Measurements from ENCODE around the gene P2RY11. TPM values are rescaled to one million over a fixed set of nuclear protein-coding genes. Genes with fewer than 3 reads are reported as not detected.

P2RY11 gene
- total and polyA plus RNA-seq, 4 donors: 0.68 to 5.3 (median 3.7) TPM

GRCh38 chr19:10086591-10087192 is 24.8 kb upstream of the P2RY11 start:
- DNase-seq (ENCODE audit: low spot score): peak; percentile 58
- H3K4me1 ChIP-seq (ENCODE audit: control insufficient read depth in 4 of 4, insufficient read depth in 4 of 4, low read length in 3 of 4): peaks cover 10 to 44% (median 32%) of the 10 kb centered on the region in 4 donors
- H3K36me3 ChIP-seq (ENCODE audit: control insufficient read depth in 4 of 4, insufficient read depth in 3 of 4, low read depth in 1 of 4, low read length in 3 of 4): peaks cover 4 to 14% (median 12%) of the 10 kb centered on the region in 4 donors
- H3K27me3 ChIP-seq (ENCODE audit: control insufficient read depth in 4 of 4, insufficient read depth in 4 of 4, low read length in 3 of 4): no peaks in the 10 kb centered on the region
- H3K9me3 ChIP-seq (ENCODE audit: control insufficient read depth in 4 of 4, low read length in 3 of 4): no peaks in the 10 kb centered on the region
- WGBS: 4% methylated on average over 43 of the region's 43 CpGs
- H3K4me3 ChIP-seq (ENCODE audit: low read depth in 1 of 3, low read length in 3 of 3): peak overlapping the region; percentile 72 to 87 (median 83)
- H3K27ac ChIP-seq (ENCODE audit: low read depth in 1 of 2, low read length in 2 of 2): peak overlapping the region; percentile 95 to 97
- TF ChIP-seq ATF3 (IDR thresholded peaks at IDR 0.05) (no peak), CTCF (IDR thresholded peaks at IDR 0.05; ENCODE audit: low read depth, low read length, missing input control) (no peak), JUND (IDR thresholded peaks at IDR 0.05) (peak in 1 of 2 donors; percentile 26), FOXA2 (IDR thresholded peaks at IDR 0.05) (peak; percentile 11), ZBTB33 (IDR thresholded peaks at IDR 0.05) (no peak), REST (IDR thresholded peaks at IDR 0.05) (no peak), GABPA (IDR thresholded peaks at IDR 0.05 in 1 of 2, conservative IDR thresholded peaks at IDR 0.05 in 1 of 2) (no peak), RAD21 (IDR thresholded peaks at IDR 0.05) (peak in 1 of 2 donors; percentile 32), HNF4G (IDR thresholded peaks at IDR 0.05) (peak; percentile 62), HNF4A (conservative IDR thresholded peaks at IDR 0.05) (peak; percentile 85 to 87), RXRA (IDR thresholded peaks at IDR 0.05) (peak; percentile 94 to 95), TAF1 (conservative IDR thresholded peaks at IDR 0.05) (no peak), EGR1 (IDR thresholded peaks at IDR 0.05; ENCODE audit: low read depth in 2 of 2) (peak in 1 of 2 donors; percentile 80), SP1 (IDR thresholded peaks at IDR 0.05) (peak; percentile 58), FOXA1 (IDR thresholded peaks at IDR 0.05) (no peak), YY1 (IDR thresholded peaks at IDR 0.05) (peak; percentile 48), NR2F2 (IDR thresholded peaks at IDR 0.05) (peak; percentile 97), MAX (IDR thresholded peaks at IDR 0.05) (peak; percentile 83)
- peak overlapping the region; percentile 45 to 60 for H3K9ac ChIP-seq (ENCODE audit: low read depth in 1 of 2, low read length in 2 of 2)

Data from liver (tissue), 9 donors.